GM12864 (cell line): ENCODE data around the gene RAMACL.

Experiments
- DNase-seq: peaks from one replicate; pipeline ENCODE4 v3.0.0-alpha.2; 2011; ENCODE audit warnings: low read depth
- H3K4me3 ChIP-seq: 2 replicates; pipeline ENCODE4 v1.5.1; 2011; ENCODE audit warnings: mild to moderate bottlenecking, low read depth, low read length, control low read depth
- TF ChIP-seq, protein P1 (sequence below): IDR thresholded peaks from 2 replicates; pipeline ENCODE4 v1.5.1; 2011; ENCODE audit warnings: low read depth, mild to moderate bottlenecking, moderate library complexity, low read length, control low read depth, inconsistent platforms; ENCODE audit errors: missing control alignments

Gene RAMACL

GRCh38 chr6:166538297-166539010 lies 48.0 kb downstream of the RAMACL start:
- H3K4me3 ChIP-seq, result no peak overlapping the region
- DNase-seq, result no peak
- TF ChIP-seq, protein P1, sequence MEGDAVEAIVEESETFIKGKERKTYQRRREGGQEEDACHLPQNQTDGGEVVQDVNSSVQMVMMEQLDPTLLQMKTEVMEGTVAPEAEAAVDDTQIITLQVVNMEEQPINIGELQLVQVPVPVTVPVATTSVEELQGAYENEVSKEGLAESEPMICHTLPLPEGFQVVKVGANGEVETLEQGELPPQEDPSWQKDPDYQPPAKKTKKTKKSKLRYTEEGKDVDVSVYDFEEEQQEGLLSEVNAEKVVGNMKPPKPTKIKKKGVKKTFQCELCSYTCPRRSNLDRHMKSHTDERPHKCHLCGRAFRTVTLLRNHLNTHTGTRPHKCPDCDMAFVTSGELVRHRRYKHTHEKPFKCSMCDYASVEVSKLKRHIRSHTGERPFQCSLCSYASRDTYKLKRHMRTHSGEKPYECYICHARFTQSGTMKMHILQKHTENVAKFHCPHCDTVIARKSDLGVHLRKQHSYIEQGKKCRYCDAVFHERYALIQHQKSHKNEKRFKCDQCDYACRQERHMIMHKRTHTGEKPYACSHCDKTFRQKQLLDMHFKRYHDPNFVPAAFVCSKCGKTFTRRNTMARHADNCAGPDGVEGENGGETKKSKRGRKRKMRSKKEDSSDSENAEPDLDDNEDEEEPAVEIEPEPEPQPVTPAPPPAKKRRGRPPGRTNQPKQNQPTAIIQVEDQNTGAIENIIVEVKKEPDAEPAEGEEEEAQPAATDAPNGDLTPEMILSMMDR, result no peak

- TF ChIP-seq, protein P1, result no peak
- H3K4me3 ChIP-seq, result no peak overlapping the region
- no peak for DNase-seq
Observed at GRCh38 chr6:166534658-166535406, 51.6 kb downstream of the RAMACL start.

DNA sequence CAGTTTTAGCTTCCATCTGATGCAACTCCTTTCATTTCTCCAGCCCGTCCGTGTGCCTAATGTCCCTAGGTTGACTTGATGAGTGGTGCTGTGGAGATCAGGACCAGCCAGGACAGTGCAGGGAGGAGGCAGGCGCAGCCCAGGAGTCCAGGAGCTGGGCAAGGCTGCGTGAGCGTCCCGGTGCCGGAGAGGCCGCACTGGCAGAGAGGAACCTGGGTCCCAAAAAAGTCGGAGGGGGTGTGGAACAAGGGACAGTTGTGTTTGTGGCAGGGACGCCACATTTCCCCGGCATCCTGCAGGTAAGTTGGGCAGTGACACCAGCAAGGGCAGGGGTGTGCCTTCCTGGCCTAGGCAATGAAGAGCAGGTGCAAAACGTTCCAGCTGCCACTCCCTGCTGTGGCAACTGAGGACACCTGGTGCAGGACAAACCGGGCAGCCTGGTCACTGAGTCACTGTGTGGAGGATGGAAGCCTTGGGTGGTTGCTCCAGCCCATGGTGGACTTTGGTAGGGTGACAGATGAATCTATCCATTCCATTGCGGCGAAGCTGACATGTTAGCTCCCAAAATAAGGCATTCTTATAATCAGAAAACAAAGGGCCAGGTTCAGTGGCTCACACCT lies 53.2 kb downstream of the RAMACL start:
- TF ChIP-seq, protein P1, result no peak
- DNase-seq, result no peak
- no peak overlapping the region for H3K4me3 ChIP-seq
